HG03558 (cell line): ENCODE results near the gene NINL.
"Not testable (repeated sequence)": the region's sequence is repeated elsewhere in the genome, so short reads cannot be mapped to it uniquely, and the experiment has no call there.

Experiments
- ATAC-seq: cut with Tn5 transposase; IDR thresholded peaks from one replicate; pipeline ENCODE4 v1.9.1; 2021; ENCODE audit warnings: moderate number of reproducible peaks; ENCODE audit not compliant: unreplicated experiment; ENCODE audit errors: extremely low read depth

The NINL gene

GRCh38 chr20:25561771-25562170 is 23.6 kb downstream of the NINL start:
- ATAC-seq, result not testable (repeated sequence)

- ATAC-seq, result no peak
Observed at GRCh38 chr20:25553819-25554296, 31.5 kb downstream of the NINL start.

GRCh38 chr20:25552977-25553376 is 32.4 kb downstream of the NINL start:
- ATAC-seq, result no peak

GRCh38 chr20:25551413-25552215 is 33.7 kb downstream of the NINL start:
- ATAC-seq, result no peak

GRCh38 chr20:25550645-25551337 is 34.5 kb downstream of the NINL start:
- ATAC-seq, result not testable (repeated sequence)

- no peak for ATAC-seq
Observed at GRCh38 chr20:25549843-25550477, 35.4 kb downstream of the NINL start.

- ATAC-seq, result no peak
Observed at GRCh38 chr20:25549172-25549773, 36.1 kb downstream of the NINL start.

GRCh38 chr20:25548613-25549086 is 36.7 kb downstream of the NINL start:
- ATAC-seq, result no peak

- ATAC-seq, result no peak
Observed at GRCh38 chr20:25547999-25548398, 37.3 kb downstream of the NINL start.

- no peak for ATAC-seq
Observed at GRCh38 chr20:25547063-25547462, 38.3 kb downstream of the NINL start.

GRCh38 chr20:25546048-25546447 is 39.3 kb downstream of the NINL start:
- ATAC-seq, result no peak

- ATAC-seq, result no peak
Observed at GRCh38 chr20:25545171-25545570, 40.2 kb downstream of the NINL start.

- no peak for ATAC-seq
Observed at GRCh38 chr20:25544734-25545133, 40.6 kb downstream of the NINL start.

- no peak for ATAC-seq
Observed at GRCh38 chr20:25544311-25544710, 41.0 kb downstream of the NINL start.

GRCh38 chr20:25543068-25543467 is 42.3 kb downstream of the NINL start:
- no peak for ATAC-seq

GRCh38 chr20:25541676-25542075 is 43.7 kb downstream of the NINL start:
- no peak for ATAC-seq

GRCh38 chr20:25539742-25540672 is 45.3 kb downstream of the NINL start:
- no peak for ATAC-seq

GRCh38 chr20:25538838-25539665 is 46.3 kb downstream of the NINL start:
- no peak for ATAC-seq

GRCh38 chr20:25537890-25538289 is 47.4 kb downstream of the NINL start:
- no peak for ATAC-seq
